ENCODE results near the gene DSCAML1. TPM values are rescaled to one million over a fixed set of nuclear protein-coding genes. Genes with fewer than 3 reads are reported as not detected.

Gene DSCAML1
- total RNA-seq, 1 donor from 2014 or later, result 1.3 TPM

DNA sequence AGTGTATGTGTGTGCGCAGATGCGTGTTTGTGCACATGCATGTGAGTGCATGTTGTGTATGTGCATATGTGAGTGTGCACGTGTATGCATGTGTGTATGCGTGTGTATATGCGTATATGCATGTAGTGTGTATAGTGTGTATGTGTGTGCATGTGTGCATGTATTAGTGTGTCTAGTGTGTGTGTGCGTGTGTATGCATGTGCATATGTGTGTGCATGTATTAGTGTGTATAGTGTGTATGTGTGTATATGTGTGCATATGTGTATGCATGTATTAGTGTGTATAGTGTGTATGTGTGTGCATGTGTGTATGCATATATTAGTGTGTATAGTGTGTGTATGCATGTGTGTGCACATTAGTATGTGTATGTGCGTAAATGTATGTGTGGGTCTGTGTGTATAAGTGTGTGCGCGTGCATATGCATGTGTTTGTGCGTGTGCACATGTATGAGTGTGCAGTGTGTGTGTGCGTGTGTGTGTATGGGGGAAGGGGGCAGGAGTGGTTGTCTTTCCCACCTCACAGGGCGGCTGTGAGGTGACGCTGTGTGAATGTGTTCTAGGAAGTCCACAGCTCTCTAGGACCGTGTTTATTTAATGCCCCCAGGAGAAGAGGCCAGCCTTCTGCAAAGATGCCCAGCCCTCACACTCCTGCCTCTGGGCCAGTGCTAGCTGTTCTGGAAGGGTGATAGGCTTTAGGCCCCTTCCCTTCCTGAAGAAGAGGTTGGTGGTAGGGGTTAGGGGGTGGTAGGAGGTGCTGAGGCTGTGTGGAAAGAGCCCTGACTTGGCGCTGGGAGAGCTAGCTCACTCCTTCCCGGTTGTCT, 354.8 kb downstream of the DSCAML1 start:
- intact Hi-C loops (cut with DNase I), result no loop called here
- DNase-seq, result no peak
- H3K27ac ChIP-seq, result no peak overlapping the region
- ATAC-seq, result no peak
- H3K4me1 ChIP-seq, result no peaks in the 10 kb centered on the region
- no peaks in the 10 kb centered on the region for H3K9me3 ChIP-seq
- TF ChIP-seq, protein P1, sequence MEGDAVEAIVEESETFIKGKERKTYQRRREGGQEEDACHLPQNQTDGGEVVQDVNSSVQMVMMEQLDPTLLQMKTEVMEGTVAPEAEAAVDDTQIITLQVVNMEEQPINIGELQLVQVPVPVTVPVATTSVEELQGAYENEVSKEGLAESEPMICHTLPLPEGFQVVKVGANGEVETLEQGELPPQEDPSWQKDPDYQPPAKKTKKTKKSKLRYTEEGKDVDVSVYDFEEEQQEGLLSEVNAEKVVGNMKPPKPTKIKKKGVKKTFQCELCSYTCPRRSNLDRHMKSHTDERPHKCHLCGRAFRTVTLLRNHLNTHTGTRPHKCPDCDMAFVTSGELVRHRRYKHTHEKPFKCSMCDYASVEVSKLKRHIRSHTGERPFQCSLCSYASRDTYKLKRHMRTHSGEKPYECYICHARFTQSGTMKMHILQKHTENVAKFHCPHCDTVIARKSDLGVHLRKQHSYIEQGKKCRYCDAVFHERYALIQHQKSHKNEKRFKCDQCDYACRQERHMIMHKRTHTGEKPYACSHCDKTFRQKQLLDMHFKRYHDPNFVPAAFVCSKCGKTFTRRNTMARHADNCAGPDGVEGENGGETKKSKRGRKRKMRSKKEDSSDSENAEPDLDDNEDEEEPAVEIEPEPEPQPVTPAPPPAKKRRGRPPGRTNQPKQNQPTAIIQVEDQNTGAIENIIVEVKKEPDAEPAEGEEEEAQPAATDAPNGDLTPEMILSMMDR (IDR thresholded peaks at IDR 0.05), result no peak
- no peaks in the 10 kb centered on the region for H3K27me3 ChIP-seq
- H3K4me3 ChIP-seq, result no peak overlapping the region
- no peaks in the 10 kb centered on the region for H3K36me3 ChIP-seq

DNA sequence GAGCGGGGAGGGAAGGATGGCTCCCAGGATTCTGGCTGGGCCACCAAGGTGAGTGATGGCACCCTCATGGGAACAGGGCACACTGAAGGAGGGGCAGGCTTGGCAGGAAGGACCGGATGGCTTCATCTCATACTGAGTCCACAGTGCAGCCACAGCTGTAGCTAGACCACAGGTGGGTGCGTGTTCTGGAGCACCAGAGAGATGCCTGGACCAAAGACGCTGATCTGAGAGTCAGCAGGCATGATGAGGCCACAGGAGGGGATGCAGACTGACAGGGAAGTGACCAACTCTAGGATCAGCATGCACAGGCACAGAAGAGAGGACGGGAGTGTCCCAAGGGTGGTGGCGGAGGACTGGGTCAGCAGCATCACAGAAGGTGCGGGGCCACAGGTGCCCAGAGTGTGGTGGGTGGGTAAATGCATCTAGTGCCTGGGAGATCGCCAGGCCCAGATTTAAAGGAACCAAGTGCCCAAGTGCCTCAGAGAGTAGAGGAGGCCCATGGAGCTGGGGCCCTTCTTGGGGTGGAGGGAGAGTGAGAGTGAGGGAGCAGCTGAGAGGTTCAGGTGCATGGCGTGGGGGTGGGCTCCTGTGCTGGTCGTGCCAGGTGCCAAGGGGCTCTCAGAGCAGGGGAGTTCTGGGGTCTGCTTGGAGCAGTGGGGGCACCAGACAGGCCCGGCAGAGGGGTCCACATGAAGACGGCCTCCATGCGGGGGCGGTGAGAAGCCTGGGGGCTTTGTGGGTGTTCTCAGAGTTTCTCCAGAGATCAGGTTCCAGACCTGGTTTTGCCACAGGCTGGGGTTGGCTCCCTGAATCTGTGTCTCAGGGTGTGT, 355.7 kb downstream of the DSCAML1 start:
- TF ChIP-seq, protein P1 (IDR thresholded peaks at IDR 0.05), result no peak
- intact Hi-C loops (cut with DNase I), result no loop called here
- H3K27ac ChIP-seq, result no peak overlapping the region
- ATAC-seq (no peak), DNase-seq (no peak)
- no peaks in the 10 kb centered on the region for H3K4me1 ChIP-seq
- H3K36me3 ChIP-seq, result no peaks in the 10 kb centered on the region
- no peaks in the 10 kb centered on the region for H3K27me3 ChIP-seq
- H3K9me3 ChIP-seq, result no peaks in the 10 kb centered on the region
- H3K4me3 ChIP-seq, result no peak overlapping the region

DNA sequence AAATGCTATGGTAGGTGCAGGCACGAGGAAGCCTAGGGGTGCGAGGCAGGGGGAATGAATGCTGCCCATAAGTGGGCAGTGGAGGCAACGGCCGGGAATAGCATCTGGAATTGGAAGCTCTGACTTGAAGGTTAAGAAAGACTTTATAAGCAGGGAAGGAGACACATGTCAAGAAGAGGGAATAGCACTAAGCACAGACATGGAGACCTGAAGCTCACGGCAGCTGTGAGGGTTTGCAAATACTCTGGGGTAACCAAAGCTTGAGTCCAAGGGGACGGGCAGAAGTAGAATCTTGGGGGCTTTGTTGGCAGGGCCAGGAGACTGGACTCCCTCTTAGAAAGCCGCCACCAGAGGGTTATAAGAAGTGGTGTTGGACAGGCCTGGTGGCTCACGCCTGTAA, 356.8 kb downstream of the DSCAML1 start:
- intact Hi-C loops (cut with DNase I), result no loop called here
- DNase-seq (no peak), ATAC-seq (no peak)
- H3K9me3 ChIP-seq, result no peaks in the 10 kb centered on the region
- TF ChIP-seq, protein P1 (IDR thresholded peaks at IDR 0.05), result no peak
- H3K36me3 ChIP-seq, result no peaks in the 10 kb centered on the region
- H3K4me1 ChIP-seq, result no peaks in the 10 kb centered on the region
- H3K27ac ChIP-seq, result no peak overlapping the region
- no peak overlapping the region for H3K4me3 ChIP-seq
- H3K27me3 ChIP-seq, result no peaks in the 10 kb centered on the region

DNA sequence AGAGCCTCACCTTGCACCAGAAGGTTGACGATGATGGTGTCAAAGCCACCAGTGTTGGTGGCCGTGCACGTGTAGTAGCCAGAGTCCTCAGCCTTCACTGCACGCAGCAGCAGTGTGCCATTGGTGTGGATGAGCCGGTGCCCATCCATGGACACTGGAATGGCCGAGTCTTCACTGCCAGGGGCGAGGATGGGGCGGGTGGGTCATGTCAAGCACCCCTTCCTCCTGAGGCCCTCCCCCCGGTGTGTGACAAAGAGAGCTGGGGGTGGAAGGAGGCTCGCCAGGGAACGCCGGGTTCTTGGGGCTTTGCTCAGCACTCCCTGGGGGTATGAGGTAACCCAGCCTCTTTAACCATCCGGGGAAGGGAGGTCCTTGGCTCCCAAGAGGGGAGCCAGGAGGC, 357.8 kb downstream of the DSCAML1 start:
- DNase-seq (no peak), ATAC-seq (no peak)
- intact Hi-C loops (cut with DNase I), result no loop called here
- TF ChIP-seq, protein P1 (IDR thresholded peaks at IDR 0.05), result no peak
- Histone ChIP-seq H3K4me1 (no peaks in the 10 kb centered on the region), H3K4me3 (no peak overlapping the region), H3K27me3 (no peaks in the 10 kb centered on the region), H3K36me3 (no peaks in the 10 kb centered on the region), H3K9me3 (no peaks in the 10 kb centered on the region), H3K27ac (no peak overlapping the region)

DNA sequence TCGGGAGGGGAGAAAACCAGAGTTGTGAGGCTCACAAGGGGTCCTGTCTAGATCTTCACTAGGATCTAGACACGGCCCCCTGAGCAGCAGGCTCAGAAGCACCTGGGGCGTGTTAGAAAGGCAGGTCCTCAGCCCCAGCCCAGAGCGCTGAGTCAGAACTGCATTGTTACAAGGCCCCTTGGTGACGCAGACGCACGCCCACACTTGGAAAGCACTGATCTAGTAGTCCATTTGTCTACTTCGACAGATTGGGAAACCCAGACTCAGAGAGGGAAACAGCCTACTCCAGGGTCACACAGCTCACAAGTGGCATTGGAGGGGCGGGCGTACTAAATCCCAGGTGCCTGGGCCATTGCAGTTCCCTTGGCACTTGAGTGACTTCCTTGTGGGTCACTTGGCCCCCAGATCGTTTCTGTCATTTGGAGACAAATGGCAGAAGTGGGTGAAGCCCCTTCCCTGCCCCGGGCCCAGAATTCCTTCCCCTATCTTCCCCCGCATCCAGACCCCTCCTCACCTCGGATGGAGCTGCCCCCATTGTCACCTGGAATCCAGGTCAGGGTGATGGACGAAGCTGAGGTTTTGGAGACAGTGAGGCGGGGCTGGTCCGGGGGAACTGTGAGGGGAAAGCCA, 358.5 kb downstream of the DSCAML1 start:
- intact Hi-C loops (cut with DNase I), result no loop called here
- TF ChIP-seq, protein P1 (IDR thresholded peaks at IDR 0.05), result no peak
- Histone ChIP-seq H3K4me3 (no peak overlapping the region), H3K36me3 (no peaks in the 10 kb centered on the region), H3K27me3 (no peaks in the 10 kb centered on the region), H3K9me3 (no peaks in the 10 kb centered on the region), H3K4me1 (no peaks in the 10 kb centered on the region), H3K27ac (no peak overlapping the region)
- ATAC-seq (no peak), DNase-seq (no peak)
